GM19043 (cell line): ENCODE data around the gene CALCB.

ENCODE experiments used
- ATAC-seq: cut with Tn5 transposase; IDR thresholded peaks from one replicate; pipeline ENCODE4 v1.9.1; 2021; ENCODE audit warnings: low read depth; ENCODE audit not compliant: unreplicated experiment

Gene CALCB

DNA sequence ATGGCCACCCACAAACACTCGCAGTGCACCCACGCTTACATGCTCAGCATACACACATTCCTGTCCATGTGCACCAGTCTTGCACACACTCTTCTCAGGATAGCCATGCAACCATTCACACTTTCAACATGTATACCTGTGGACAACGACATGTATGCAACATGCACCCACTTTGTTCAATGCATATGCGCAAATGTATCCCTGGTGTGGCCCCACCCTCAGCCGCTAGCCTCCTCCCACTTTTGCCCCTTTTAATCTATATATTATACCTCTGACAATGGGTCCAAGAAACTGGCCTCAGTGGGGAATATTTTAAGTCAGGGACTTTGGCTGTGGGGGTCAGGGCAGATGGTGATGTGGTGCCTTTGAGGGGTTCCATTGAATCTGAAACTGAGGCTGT, 42.3 kb downstream of the CALCB start:
- ATAC-seq: no peak

GRCh38 chr11:15117751-15118150, 44.4 kb downstream of the CALCB start:
- no peak for ATAC-seq

DNA sequence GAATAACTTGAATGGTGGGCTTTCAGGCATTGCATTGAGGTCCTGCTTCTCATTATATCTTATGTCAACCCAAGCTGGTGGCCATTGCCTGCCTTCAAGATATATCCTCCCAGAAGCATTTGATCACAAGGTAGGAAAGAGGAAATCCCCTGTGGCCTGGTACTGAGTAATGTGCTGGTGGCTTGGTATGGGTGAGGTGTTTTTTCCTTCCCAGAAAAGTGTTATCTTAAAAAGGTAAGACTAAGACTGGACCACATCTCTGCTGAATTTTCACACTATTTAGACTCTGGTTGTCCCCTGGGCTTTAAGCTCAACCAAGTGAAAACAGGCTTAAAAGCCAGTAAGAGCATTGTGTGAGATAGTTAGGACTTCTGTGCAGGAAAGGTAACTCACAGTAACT, 45.0 kb downstream of the CALCB start:
- no peak for ATAC-seq

- ATAC-seq: no peak
Observed at GRCh38 chr11:15119352-15119751, 46.0 kb downstream of the CALCB start.

GRCh38 chr11:15119826-15120225, 46.4 kb downstream of the CALCB start:
- ATAC-seq: no peak

- ATAC-seq: no peak
Observed at GRCh38 chr11:15123849-15124248, 50.5 kb downstream of the CALCB start.

DNA sequence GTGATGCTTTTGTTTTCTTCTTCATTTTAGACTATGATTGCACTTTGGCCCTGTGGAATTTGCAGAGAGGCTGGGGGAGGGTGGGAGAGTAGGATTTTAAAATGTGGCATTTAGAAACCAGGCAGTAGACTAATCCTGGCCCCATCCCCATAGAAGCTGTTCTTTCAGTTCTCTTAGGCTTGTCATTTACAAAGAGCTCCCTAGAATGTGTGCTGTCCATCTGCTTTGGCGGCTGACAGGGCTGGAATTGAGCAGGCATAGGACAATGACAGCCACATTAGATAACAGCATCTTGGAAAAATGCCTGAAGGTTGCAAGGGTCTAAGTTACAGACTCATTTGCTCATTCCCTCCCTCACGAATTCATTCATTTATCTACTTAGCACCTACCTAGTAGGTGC, 51.1 kb downstream of the CALCB start:
- ATAC-seq: no peak

GRCh38 chr11:15127341-15127740, 53.9 kb downstream of the CALCB start:
- ATAC-seq: no peak
